ENCODE results near the gene LRRC8D.

LRRC8D gene

GRCh38 chr1:89834083-89834704 is 13.4 kb downstream of the LRRC8D start:
- no peak for TF ChIP-seq CTCF (conservative IDR thresholded peaks at IDR 0.05; ENCODE audit: low read depth, low read length)
- no peak overlapping the region for H3K4me3 ChIP-seq (ENCODE audit: low read length)
- DNase-seq (ENCODE audit: low read depth) = no peak

GRCh38 chr1:89836252-89837035 is 15.6 kb downstream of the LRRC8D start:
- TF ChIP-seq CTCF (conservative IDR thresholded peaks at IDR 0.05; ENCODE audit: low read depth, low read length) = no peak
- no peak for DNase-seq (ENCODE audit: low read depth)
- H3K4me3 ChIP-seq (ENCODE audit: low read length) = no peak overlapping the region

GRCh38 chr1:89837036-89837481 is 16.2 kb downstream of the LRRC8D start:
- no peak for TF ChIP-seq CTCF (conservative IDR thresholded peaks at IDR 0.05; ENCODE audit: low read depth, low read length)
- DNase-seq (ENCODE audit: low read depth) = no peak
- H3K4me3 ChIP-seq (ENCODE audit: low read length) = no peak overlapping the region

GRCh38 chr1:89837510-89837909 is 16.7 kb downstream of the LRRC8D start:
- no peak for TF ChIP-seq CTCF (conservative IDR thresholded peaks at IDR 0.05; ENCODE audit: low read depth, low read length)
- no peak overlapping the region for H3K4me3 ChIP-seq (ENCODE audit: low read length)
- no peak for DNase-seq (ENCODE audit: low read depth)

- DNase-seq (ENCODE audit: low read depth) = no peak
- H3K4me3 ChIP-seq (ENCODE audit: low read length) = no peak overlapping the region
Observed at GRCh38 chr1:89839516-89839915, 18.7 kb downstream of the LRRC8D start.

GRCh38 chr1:89841507-89841906 is 20.7 kb downstream of the LRRC8D start:
- TF ChIP-seq CTCF (conservative IDR thresholded peaks at IDR 0.05; ENCODE audit: low read depth, low read length) = no peak
- DNase-seq (ENCODE audit: low read depth) = no peak

More at GRCh38 chr1:89839516-89839915, 18.7 kb downstream of the LRRC8D start:
- TF ChIP-seq CTCF (conservative IDR thresholded peaks at IDR 0.05; ENCODE audit: low read depth, low read length) = no peak

More at GRCh38 chr1:89841507-89841906, 20.7 kb downstream of the LRRC8D start:
- no peak overlapping the region for H3K4me3 ChIP-seq (ENCODE audit: low read length)
